Panc1 (cell line): ENCODE results near the gene TRIM14. TPM values are rescaled to one million over a fixed set of nuclear protein-coding genes. Genes with fewer than 3 reads are reported as not detected.
"Not testable (repeated sequence)": the region's sequence is repeated elsewhere in the genome, so short reads cannot be mapped to it uniquely, and the experiment has no call there.

Source experiments
- ATAC-seq: fragments of 200-7000 bp; cut with Tn5 transposase; 2 replicates; pipeline ENCODE4 v1.9.1; 2020; ENCODE audit warnings: mild to moderate bottlenecking, moderate library complexity
- BruUV-seq: library from RNA; stranded (reverse); fragments of 400-500 nt; replicated peaks from 2 replicates; lab custom pipeline; 2021; lab: Mats Ljungman, UMichigan
- CTCF ChIA-PET: fragments of 300-600 bp; sonication (Branson Sonifier 250); formaldehyde crosslinking; loops from one replicate; lab custom pipeline; 2022; ENCODE audit warnings: antibody characterized with exemption; lab: Charles Lee
- POLR2A ChIA-PET: fragments of 300-600 bp; sonication (Branson Sonifier 250); formaldehyde crosslinking; loops from one replicate; lab custom pipeline; 2022; ENCODE audit warnings: antibody characterized with exemption; lab: Charles Lee
- DNase-seq: peaks from one replicate; pipeline ENCODE4 v3.0.0-alpha.2; 2010; ENCODE audit warnings: low read depth, low spot score
- H3K27ac ChIP-seq: 2 replicates; pipeline ENCODE4 v1.5.1; 2011; ENCODE audit warnings: mild to moderate bottlenecking, low read length, inconsistent platforms
- H3K27me3 ChIP-seq: fragments of 200-500 bp; sonication (Bioruptor generic); 2 replicates; pipeline ENCODE4 v1.6.0; 2014; ENCODE audit warnings: low read length, inconsistent platforms; ENCODE audit not compliant: control insufficient read depth, insufficient read depth
- H3K36me3 ChIP-seq: fragments of 200-500 bp; sonication (Bioruptor generic); 2 replicates; pipeline ENCODE4 v1.5.1; 2014; ENCODE audit warnings: inconsistent platforms, mild to moderate bottlenecking, low read length, moderate library complexity; ENCODE audit not compliant: control insufficient read depth, insufficient read depth
- H3K4me1 ChIP-seq: 2 replicates; pipeline ENCODE4 v1.5.1; 2011; ENCODE audit warnings: inconsistent platforms, mild to moderate bottlenecking, low read length, moderate library complexity; ENCODE audit not compliant: control insufficient read depth, insufficient read depth
- H3K4me3 ChIP-seq, 2 experiments: 2 replicates each; pipeline ENCODE4 v1.5.1; 2011 to 2012; ENCODE audit warnings: low read depth in 2 of 2, low read length in 2 of 2, mild to moderate bottlenecking in 2 of 2, inconsistent platforms in 1 of 2, moderate library complexity in 1 of 2
- H3K9me3 ChIP-seq: fragments of 200-500 bp; sonication (Bioruptor generic); 2 replicates; pipeline ENCODE4 v1.5.1; 2014; ENCODE audit warnings: low read depth, mild to moderate bottlenecking, inconsistent platforms, low read length, moderate library complexity; ENCODE audit not compliant: control insufficient read depth, insufficient read depth
- CTCF ChIP-seq: fragments of 450-650 bp; IDR thresholded peaks from 2 replicates; pipeline ENCODE4 v1.5.1; 2017; ENCODE audit warnings: mild to moderate bottlenecking
- POLR2AphosphoS5 ChIP-seq: IDR thresholded peaks from 2 replicates; pipeline ENCODE4 v1.6.1; 2012; ENCODE audit warnings: mild to moderate bottlenecking, low read depth, low read length, moderate library complexity
- REST ChIP-seq, 2 experiments: IDR thresholded peaks; 2 replicates each; pipeline ENCODE4 v1.6.1; 2011 to 2012; ENCODE audit warnings: low read depth in 2 of 2, control low read depth in 1 of 2, low read length in 1 of 2, mild to moderate bottlenecking in 1 of 2, moderate library complexity in 1 of 2; ENCODE audit not compliant: insufficient read depth in 1 of 2
- SIN3A ChIP-seq: IDR thresholded peaks from 2 replicates; pipeline ENCODE4 v1.6.1; 2012; ENCODE audit warnings: low read depth, mild to moderate bottlenecking, low read length, moderate library complexity, borderline replicate concordance; ENCODE audit not compliant: insufficient read depth
- TCF7L2 ChIP-seq: IDR thresholded peaks from 2 replicates; pipeline ENCODE4 v1.6.1; 2011; ENCODE audit warnings: mild to moderate bottlenecking, low read depth, low read length, inconsistent platforms
- in situ Hi-C: cut with HindIII; loops from 2 replicates; pipeline ENCODE4 v1.10.0; 2016; ENCODE audit warnings: low sequenced_read_pairs, low pct_unique_long_range_greater_than_20kb
- intact Hi-C: fragments of 100-400 bp; cut with micrococcal nuclease; formaldehyde crosslinking; loops from one replicate; pipeline ENCODE4 v1.10.0; 2022; ENCODE audit not compliant: unreplicated experiment
- total RNA-seq: library from RNA; stranded (reverse); gene quantifications from one replicate; pipeline ENCODE4 v1.2.1, GENCODE V29; 2021; ENCODE audit not compliant: unreplicated experiment

The TRIM14 gene
- total RNA-seq, 1 experiment from 2014 or later, result 9.7 TPM

- Histone ChIP-seq H3K36me3 (no peaks in the 10 kb centered on the region), H3K9me3 (no peaks in the 10 kb centered on the region), H3K4me3 (no peak overlapping the region), H3K27me3 (no peaks in the 10 kb centered on the region), H3K4me1 (no peaks in the 10 kb centered on the region), H3K27ac (no peak overlapping the region)
- no TSS peak for BruUV-seq
- ATAC-seq, result no peak
- intact Hi-C loops (no loop called here), in situ Hi-C loops (no loop called here)
- ChIA-PET POLR2A (interaction anchor here (0.6 kb wide), 1 partner anchor 64 kb away, joined by 7 read pairs; no protein-coding TSS in a partner anchor), CTCF (no interaction called here)
- no peak for TF ChIP-seq REST (IDR thresholded peaks at IDR 0.05; ENCODE audit: insufficient read depth in 1 of 2, low read depth in 2 of 2, low read length in 1 of 2)
- no peak for TF ChIP-seq CTCF
- no peak for DNase-seq
These were observed 5.8 kb upstream of the TRIM14 start for GRCh38 chr9:98124637-98125426.

GRCh38 chr9:98124091-98124490, 5.1 kb upstream of the TRIM14 start:
- in situ Hi-C loops, intact Hi-C loops: not testable (repeated sequence)

GRCh38 chr9:98121058-98121457, 2.0 kb upstream of the TRIM14 start:
- Histone ChIP-seq H3K4me1 (no peaks in the 10 kb centered on the region), H3K9me3 (no peaks in the 10 kb centered on the region), H3K4me3 (no peak overlapping the region), H3K27me3 (no peaks in the 10 kb centered on the region), H3K27ac (no peak overlapping the region), H3K36me3 (no peaks in the 10 kb centered on the region)
- in situ Hi-C loops, result no loop called here
- intact Hi-C loops, result no loop called here
- TF ChIP-seq TCF7L2, result no peak
- no peak for TF ChIP-seq CTCF
- TF ChIP-seq POLR2AphosphoS5, result no peak
- no peak for TF ChIP-seq REST (IDR thresholded peaks at IDR 0.05; ENCODE audit: insufficient read depth in 1 of 2, low read depth in 2 of 2, low read length in 1 of 2)
- no peak for TF ChIP-seq SIN3A
- DNase-seq (no peak), ATAC-seq (no peak)
- BruUV-seq, result no TSS peak
- CTCF ChIA-PET, result no interaction called here
- POLR2A ChIA-PET, result no interaction called here

More at GRCh38 chr9:98124091-98124490, 5.1 kb upstream of the TRIM14 start:
- DNase-seq, H3K4me3 ChIP-seq, H3K36me3 ChIP-seq, H3K27ac ChIP-seq, ATAC-seq, CTCF ChIA-PET, H3K4me1 ChIP-seq, H3K9me3 ChIP-seq, BruUV-seq, H3K27me3 ChIP-seq: not testable (repeated sequence)
- POLR2A ChIA-PET, result interaction anchor here (0.6 kb wide), 1 partner anchor 64 kb away, joined by 7 read pairs; no protein-coding TSS in a partner anchor
